ENCODE measurements around the gene RNF138.

GRCh38 chr18:32060026-32060425, 31.6 kb upstream of the RNF138 start:
- TF ChIP-seq POLR2A (IDR thresholded peaks at IDR 0.05; ENCODE audit: low read depth, low read length) (no peak), TAF1 (IDR thresholded peaks at IDR 0.05; ENCODE audit: borderline replicate concordance, low read depth, low read length) (no peak)

All from GM12892 (cell line).